NCI-H146 (cell line): ENCODE measurements around the gene RNPS1.
"Not testable (repeated sequence)": the region's sequence is repeated elsewhere in the genome, so short reads cannot be mapped to it uniquely, and the experiment has no call there.

Source experiments
- DNase-seq: peaks from one replicate; lab custom pipeline; 2025; lab: John Stamatoyannopoulos, UW

The RNPS1 gene

DNA sequence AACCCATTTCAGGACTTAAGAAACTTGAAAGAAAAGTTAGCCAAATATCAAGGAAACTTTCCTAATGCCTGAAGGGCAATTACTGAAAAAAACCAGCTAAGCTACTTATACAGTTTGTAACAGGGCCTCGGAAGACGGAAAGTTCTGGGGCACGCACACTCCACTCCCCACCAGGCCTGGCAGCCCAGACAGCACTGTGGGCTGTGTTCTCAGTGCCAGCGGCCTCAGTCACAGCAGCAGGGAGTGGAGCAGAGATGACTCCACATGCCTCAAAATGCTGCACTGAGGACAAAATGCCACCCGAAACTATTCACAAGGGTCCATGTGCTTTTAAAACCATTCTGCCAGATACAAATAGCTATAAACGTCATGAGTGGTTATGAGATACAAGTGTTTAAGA is 10.2 kb downstream of the RNPS1 start:
- no peak for DNase-seq

- no peak for DNase-seq
These were observed 11.3 kb downstream of the RNPS1 start for GRCh38 chr16:2256531-2257140.

- DNase-seq, result no peak
These were observed 14.6 kb downstream of the RNPS1 start for GRCh38 chr16:2253293-2253692.

- DNase-seq, result no peak
These were observed 15.1 kb downstream of the RNPS1 start for GRCh38 chr16:2252806-2253148.

GRCh38 chr16:2251296-2252111 is 16.4 kb downstream of the RNPS1 start, which contains the start of gene ECI1:
Gene ECI1, minus strand, starts transcription at chr16:2251587. Its CDS starts 21 bp downstream, at chr16:2251566.
- peak; percentile 97 for DNase-seq

- no peak for DNase-seq
These were observed 17.2 kb downstream of the RNPS1 start for GRCh38 chr16:2250652-2251295.

- no peak for DNase-seq
These were observed 21.5 kb downstream of the RNPS1 start for GRCh38 chr16:2246301-2246885.

DNA sequence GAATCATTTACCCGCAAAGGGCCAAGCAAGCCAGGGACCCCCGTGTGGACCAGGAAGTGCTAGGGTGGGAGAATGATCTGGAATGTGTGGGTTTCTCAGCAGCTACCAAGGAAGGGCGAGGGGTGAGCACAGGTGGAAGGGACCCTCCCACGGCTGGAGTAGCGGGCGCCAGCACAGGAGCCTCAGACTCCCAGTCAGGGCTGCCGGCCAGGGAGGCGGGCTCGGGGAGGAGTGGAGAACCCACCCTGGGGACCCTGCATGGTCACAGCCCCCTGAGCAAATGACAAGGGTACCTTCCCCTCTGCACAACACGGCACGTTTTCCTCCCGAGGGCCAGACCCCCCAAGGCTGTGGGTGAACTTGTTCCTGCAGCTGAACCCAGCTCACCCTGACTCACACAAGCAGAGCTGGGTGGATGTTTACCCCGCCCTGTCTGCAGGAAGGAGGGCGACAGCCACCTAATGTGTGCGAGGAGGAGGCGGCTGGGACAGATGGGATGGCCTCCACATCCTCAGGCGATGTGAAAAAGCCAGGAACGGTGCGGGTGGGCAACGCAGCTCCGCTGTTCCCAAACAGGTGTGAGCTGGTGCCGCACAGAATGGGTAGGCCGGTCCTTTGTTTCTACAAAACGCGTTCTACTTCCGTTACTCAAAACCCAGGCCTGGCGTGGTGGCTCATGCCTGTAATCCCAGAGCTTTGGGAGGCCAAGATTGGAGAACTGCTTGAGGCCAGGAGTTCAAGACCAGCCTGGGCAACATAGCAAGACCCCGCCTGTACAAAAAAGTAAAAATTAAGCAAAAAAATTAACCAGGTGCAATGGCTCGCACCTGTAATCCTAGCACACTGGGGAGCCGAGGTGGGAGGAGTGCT is 22.8 kb downstream of the RNPS1 start:
- DNase-seq, result no peak

DNA sequence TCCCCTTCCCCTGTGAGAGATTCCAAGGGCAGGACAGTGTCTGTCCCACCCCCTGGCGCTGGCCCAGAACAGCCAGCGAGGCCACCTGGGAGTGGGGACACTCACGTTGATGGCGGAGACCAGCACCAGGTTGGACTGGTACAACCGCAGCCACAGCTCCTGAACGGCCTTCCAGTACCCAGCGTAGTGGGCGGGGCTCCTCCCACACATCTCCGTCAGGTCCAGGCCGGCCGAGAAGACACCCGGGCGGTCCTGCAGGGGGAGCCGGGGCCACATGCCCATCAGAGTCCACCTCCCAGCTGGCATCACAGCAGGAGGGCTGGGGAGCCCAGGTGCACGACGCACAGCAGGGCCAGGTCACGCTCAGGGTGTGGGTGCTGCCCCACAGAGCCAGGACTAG is 23.6 kb downstream of the RNPS1 start:
- peak; percentile 28 for DNase-seq

GRCh38 chr16:2243781-2244180 is 24.1 kb downstream of the RNPS1 start:
- no peak for DNase-seq

DNA sequence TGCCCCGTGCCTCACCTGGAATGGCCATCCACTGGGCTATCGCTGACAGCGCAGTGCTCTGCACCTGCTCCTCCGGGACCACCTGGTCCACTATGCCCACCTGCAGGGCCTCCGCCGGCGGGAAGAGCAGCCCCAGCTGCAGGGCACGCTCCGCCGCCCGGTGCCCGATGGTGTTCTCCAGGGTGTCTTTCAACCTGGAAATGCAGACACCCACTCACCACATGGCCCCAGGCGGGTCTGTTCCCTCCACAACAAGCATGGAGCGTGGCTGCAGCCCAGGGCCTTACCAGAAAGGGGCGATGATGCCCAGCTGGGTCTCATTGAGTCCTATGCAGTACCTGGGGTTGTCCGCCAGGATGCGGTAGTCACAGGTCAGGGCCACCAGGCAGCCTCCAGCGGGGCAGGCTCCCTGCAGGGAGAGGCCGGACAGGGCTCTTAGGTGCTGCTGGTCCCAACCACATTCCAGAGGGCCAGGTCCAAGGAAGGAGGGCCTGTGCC is 24.8 kb downstream of the RNPS1 start:
- DNase-seq, result no peak

GRCh38 chr16:2242598-2242997 is 25.3 kb downstream of the RNPS1 start:
- no peak for DNase-seq

DNA sequence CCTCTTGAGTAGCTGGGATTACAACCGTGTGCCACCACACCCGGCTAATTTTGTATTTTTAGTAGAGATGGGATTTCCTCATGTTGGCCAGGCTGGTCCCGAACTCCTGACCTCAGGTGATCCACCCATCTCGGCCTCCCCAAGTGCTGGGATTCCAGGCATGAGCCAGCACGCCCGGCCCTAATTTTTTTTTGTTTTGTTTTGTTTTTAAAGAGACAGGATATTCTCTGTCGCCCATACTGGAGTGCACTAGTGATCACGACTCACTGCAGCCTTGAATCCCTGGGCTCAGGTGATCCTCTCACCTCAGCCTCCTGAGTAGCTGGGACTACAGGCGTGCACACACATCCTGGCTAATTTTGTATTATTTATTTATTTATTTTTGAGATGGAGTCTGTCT is 27.6 kb downstream of the RNPS1 start:
- DNase-seq, result not testable (repeated sequence)

DNA sequence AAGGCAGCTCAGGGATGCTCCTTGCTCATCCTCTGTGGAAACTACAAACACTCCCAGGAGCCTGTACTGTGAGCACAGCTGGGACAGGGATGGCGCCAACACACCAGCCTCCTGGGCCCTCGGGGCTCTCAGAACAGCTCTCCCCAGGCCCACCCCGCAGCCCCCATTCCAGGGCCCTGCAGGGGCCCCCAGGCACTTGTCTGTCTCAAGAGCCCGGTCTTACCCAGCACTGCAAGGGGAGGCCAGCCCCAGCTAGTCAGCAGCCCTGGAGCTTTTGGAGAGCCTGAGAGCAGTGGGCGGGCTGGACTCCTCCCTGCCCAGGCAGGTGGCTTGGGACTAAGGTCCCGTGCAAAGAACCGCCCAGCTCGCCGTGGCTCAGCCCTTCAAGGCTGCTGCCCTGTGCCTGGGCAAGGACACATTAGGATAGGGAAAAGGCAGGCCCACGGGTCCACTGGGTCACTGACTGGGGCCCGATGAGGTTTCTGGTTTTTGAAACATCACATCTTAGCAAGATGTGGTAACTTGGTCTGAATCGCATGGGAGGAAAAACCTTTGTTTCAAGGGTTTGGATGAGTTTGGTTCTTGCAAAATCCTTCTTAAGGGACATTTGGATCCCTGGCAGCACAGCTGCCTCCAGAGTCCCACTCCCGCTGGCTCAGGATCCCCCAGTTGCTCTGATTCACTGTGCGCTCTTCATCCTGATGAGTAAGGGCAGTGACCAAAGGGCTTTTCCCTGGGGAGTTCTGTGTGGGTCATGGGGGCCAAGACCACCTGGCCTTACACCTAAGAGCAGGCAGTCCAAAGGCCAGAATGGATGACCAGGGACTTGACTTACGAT is 28.9 kb downstream of the RNPS1 start:
- DNase-seq, result no peak

DNA sequence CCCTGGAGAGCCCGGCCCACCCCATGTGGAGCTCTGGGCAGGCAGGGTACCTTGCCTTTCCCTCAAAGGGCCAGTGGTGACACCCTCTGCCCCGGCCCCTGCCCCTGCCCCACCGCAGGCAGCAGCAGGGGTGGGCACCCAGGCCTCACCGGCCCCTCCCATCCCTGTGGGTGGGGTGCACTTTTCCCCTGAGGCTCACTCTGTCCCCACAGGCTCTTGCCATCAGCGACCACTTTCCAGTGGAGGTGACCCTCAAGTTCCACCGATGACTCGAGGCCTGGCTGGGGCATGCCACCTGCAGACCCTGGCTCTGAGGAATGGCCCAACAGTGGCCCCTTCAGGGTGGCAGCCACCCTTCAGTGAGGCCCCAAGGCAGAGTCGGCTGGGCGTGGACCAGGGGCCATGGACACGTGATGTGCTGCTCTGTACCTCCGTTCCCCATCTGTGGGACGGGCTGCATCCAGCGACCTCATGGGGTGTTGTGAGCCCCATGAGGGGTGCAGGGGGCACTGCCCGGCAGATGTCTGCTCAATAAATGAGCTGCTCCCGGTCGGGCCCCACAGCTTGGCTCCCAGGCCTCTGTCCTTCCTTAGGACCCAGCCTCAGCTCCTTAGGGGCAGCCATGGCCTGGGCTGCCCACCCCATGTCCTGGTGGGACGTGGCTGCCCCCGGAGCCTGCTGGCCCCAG is 29.6 kb downstream of the RNPS1 start:
- DNase-seq, result no peak

GRCh38 chr16:2237493-2238149 is 30.3 kb downstream of the RNPS1 start:
- DNase-seq, result no peak

DNA sequence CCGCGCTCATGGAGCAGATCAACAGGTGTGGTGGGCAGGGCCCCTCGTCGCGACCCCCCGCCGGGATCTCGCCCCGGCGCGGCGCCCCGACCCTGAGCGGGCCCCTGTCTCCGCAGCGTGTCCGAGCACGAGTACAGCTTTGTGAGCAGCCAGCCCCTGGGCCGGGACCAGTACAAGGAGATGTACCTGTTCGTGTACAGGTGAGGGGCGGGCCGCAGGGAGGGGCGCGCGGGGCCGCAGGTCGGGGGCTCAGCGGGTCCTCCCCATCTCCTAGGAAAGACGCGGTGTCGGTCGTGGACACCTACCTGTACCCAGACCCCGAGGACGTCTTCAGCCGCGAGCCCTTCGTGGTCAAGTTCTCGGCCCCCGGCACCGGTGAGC is 30.8 kb downstream of the RNPS1 start:
- peak; percentile 38 for DNase-seq

GRCh38 chr16:2236337-2237101 is 31.4 kb downstream of the RNPS1 start, which contains the start of gene DNASE1L2:
Gene DNASE1L2, plus strand, starts transcription at chr16:2236444. Its CDS starts 373 bp downstream, at chr16:2236817.
- peak; percentile 53 for DNase-seq
